Measurements from ENCODE around the gene ANAPC16. TPM values are rescaled to one million over a fixed set of nuclear protein-coding genes. Genes with fewer than 3 reads are reported as not detected.

Gene ANAPC16
- polyA plus RNA-seq, 2 of the 4 experiments (the other 2 are of a cell fraction), result 75.1 to 165 TPM

DNA sequence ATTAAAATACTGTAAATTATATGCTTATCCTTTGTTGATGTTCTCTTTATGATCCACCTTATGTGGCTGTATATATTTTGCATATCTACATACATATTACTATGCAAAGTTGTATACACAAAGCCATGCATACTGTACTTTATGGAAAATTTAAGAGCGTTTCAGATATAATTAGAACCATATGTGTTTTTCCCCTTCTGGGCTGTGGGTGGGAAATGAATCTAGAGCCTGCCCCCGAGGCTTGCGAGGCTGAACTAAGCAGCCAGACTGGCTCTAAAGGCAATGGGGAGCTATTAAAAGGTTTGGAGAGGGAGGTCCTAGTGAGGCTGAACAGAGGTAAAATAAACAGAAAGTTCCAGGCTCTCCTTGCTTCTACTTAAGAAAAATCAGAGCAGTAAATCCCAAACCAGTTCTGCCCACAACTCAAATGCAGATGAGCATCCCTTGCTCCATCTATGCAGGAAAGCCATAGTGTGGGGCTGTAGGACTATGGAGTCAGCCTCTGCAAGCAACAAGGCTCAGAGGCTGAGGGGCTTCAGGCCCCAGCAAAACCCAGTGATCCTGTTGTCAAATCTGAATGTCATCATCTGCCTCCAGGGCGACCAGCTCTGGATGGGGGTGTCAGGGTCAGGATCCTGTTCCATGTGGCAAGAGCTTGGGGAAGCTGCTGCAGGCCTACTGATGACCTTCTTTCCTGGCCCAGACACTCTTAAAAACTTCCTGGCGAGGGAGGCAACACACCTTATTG is 43.9 kb downstream of the ANAPC16 start:
- H3K27ac ChIP-seq, result peak overlapping the region; percentile 99 to 100
- WGBS (ENCODE audit: missing lambda C conversion rate), result 28% methylated on average over 5 of the region's 5 CpGs
- H3K4me1 ChIP-seq, result peaks cover 84% of the 10 kb centered on the region
- H3K9me3 ChIP-seq, result no peaks in the 10 kb centered on the region
- FAIRE-seq, result no peak
- DNase-seq (ENCODE audit: low read depth in 1 of 2, low spot score in 1 of 2), result peak in 1 of 2 experiments; percentile 84
- peak overlapping the region; percentile 95 for H3K4me2 ChIP-seq
- CTCF ChIA-PET, result interaction anchor here (0.6 to 2.8 kb wide), 12 partner anchors 12 to 864 kb away, joined by 3 to 29 read pairs (median 6); partner anchors contain the start of gene DDIT4
- POLR2A ChIA-PET, result interaction anchor here (0.5 to 4.8 kb wide), 10 partner anchors 13 to 61 kb away, joined by 3 to 155 read pairs (median 6); partner anchors contain the start of genes ANAPC16, ASCC1 and DDIT4
- no peak overlapping the region for H3K4me3 ChIP-seq
- ATAC-seq, result peak; percentile 2 to 35
- TF ChIP-seq, protein P1, sequence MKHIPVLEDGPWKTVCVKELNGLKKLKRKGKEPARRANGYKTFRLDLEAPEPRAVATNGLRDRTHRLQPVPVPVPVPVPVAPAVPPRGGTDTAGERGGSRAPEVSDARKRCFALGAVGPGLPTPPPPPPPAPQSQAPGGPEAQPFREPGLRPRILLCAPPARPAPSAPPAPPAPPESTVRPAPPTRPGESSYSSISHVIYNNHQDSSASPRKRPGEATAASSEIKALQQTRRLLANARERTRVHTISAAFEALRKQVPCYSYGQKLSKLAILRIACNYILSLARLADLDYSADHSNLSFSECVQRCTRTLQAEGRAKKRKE (CRISPR knock-in tag; IDR thresholded peaks at IDR 0.05; ENCODE audit: low read depth), result peak; percentile 13; the same call in 1 of the 2 replicates
- TF ChIP-seq, protein P2, sequence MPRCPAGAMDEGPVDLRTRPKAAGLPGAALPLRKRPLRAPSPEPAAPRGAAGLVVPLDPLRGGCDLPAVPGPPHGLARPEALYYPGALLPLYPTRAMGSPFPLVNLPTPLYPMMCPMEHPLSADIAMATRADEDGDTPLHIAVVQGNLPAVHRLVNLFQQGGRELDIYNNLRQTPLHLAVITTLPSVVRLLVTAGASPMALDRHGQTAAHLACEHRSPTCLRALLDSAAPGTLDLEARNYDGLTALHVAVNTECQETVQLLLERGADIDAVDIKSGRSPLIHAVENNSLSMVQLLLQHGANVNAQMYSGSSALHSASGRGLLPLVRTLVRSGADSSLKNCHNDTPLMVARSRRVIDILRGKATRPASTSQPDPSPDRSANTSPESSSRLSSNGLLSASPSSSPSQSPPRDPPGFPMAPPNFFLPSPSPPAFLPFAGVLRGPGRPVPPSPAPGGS (IDR thresholded peaks at IDR 0.05), result no peak
- TF ChIP-seq HEYL (CRISPR knock-in tag; IDR thresholded peaks at IDR 0.05), result peak; percentile 70
- peak in 1 of 2 experiments; percentile 29; a peak in 1 of 4 replicates for TF ChIP-seq CEBPB (IDR thresholded peaks at IDR 0.05)

DNA sequence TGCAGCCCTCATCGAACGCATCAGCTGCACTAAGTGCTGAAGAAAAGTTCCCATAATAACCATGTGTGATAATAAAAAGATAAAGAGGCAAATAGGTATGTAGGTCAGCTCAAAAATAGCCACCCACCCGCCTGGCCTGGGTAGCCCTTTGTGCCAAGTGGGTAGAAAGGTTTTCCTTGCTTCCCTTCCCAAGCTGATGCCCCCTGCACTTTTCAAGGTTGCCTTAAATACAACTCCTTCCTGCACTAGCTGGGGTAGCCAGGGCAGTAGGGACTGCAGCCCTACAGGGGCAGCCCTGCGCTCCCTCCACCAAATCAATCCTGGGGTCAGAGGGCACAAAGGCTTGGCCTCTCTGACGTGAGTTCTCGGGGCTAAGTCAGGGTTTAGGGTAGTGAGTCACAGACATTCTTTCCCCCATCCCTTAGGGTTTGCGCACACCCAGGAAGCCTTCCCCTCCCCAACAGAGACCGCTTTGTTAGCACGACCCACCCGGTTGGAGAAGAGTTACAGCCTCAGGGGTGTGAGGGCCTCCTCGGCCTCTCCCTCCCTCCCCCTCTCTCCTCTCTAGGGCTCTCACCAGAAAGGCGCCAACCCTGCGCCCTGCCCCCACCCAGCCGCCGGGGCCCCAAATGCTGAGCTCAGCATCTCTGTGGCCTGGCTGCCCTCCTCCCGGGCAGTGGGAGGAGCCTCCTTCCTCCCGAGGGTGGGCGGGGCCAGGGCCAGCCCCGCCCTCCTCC is 44.6 kb downstream of the ANAPC16 start:
- POLR2A ChIA-PET, result interaction anchor here (0.5 to 4.8 kb wide), 13 partner anchors 12 to 851 kb away, joined by 3 to 155 read pairs (median 5); partner anchors contain the start of genes ANAPC16, ASCC1 and DDIT4
- TF ChIP-seq POLR2AphosphoS2 (conservative IDR thresholded peaks at IDR 0.05; ENCODE audit: low read length) (no peak), NFE2L2 (conservative IDR thresholded peaks at IDR 0.05; ENCODE audit: low read length) (no peak), EP300 (IDR thresholded peaks at IDR 0.05) (peak; percentile 95 to 97; a peak in 4 of 5 replicates), EHF (CRISPR knock-in tag; IDR thresholded peaks at IDR 0.05) (no peak), RARB (CRISPR knock-in tag; IDR thresholded peaks at IDR 0.05) (peak; percentile 74), SMC3 (IDR thresholded peaks at IDR 0.05) (peak; percentile 54), FOXS1 (CRISPR knock-in tag; IDR thresholded peaks at IDR 0.05) (no peak), FOSL2 (IDR thresholded peaks at IDR 0.05) (peak; percentile 82), FOSL2 (CRISPR knock-in tag; IDR thresholded peaks at IDR 0.05) (peak; percentile 97), HEYL (CRISPR knock-in tag; IDR thresholded peaks at IDR 0.05) (no peak), HOXA7 (CRISPR knock-in tag; IDR thresholded peaks at IDR 0.05) (peak; percentile 70; the same call in 1 of the 2 replicates), JUN (IDR thresholded peaks at IDR 0.05) (peak; percentile 92 to 98; a peak in 4 of 5 replicates), ESRRA (IDR thresholded peaks at IDR 0.05; ENCODE audit: borderline replicate concordance, low read length) (no peak), KDM5A (IDR thresholded peaks at IDR 0.05) (no peak), EHMT2 (IDR thresholded peaks at IDR 0.05; ENCODE audit: low read depth) (no peak), ZNF302 (CRISPR knock-in tag; IDR thresholded peaks at IDR 0.05) (peak; percentile 82; the same call in 1 of the 2 replicates), NPAS2 (CRISPR knock-in tag; IDR thresholded peaks at IDR 0.05; ENCODE audit: borderline replicate concordance) (no peak), CHD2 (IDR thresholded peaks at IDR 0.05; ENCODE audit: low read length, partially characterized antibody) (peak; percentile 61), CHD4 (IDR thresholded peaks at IDR 0.05; ENCODE audit: borderline replicate concordance) (no peak), GATA3 (IDR thresholded peaks at IDR 0.05; ENCODE audit: borderline replicate concordance) (peak; percentile 98), MYC (IDR thresholded peaks at IDR 0.05; ENCODE audit: borderline replicate concordance, low read length) (no peak)
- TF ChIP-seq, protein P3, sequence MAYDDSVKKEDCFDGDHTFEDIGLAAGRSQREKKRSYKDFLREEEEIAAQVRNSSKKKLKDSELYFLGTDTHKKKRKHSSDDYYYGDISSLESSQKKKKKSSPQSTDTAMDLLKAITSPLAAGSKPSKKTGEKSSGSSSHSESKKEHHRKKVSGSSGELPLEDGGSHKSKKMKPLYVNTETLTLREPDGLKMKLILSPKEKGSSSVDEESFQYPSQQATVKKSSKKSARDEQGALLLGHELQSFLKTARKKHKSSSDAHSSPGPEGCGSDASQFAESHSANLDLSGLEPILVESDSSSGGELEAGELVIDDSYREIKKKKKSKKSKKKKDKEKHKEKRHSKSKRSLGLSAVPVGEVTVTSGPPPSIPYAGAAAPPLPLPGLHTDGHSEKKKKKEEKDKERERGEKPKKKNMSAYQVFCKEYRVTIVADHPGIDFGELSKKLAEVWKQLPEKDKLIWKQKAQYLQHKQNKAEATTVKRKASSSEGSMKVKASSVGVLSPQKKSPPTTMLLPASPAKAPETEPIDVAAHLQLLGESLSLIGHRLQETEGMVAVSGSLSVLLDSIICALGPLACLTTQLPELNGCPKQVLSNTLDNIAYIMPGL (CRISPR knock-in tag; IDR thresholded peaks at IDR 0.05; ENCODE audit: borderline replicate concordance), result no peak
- TF ChIP-seq, protein P4, sequence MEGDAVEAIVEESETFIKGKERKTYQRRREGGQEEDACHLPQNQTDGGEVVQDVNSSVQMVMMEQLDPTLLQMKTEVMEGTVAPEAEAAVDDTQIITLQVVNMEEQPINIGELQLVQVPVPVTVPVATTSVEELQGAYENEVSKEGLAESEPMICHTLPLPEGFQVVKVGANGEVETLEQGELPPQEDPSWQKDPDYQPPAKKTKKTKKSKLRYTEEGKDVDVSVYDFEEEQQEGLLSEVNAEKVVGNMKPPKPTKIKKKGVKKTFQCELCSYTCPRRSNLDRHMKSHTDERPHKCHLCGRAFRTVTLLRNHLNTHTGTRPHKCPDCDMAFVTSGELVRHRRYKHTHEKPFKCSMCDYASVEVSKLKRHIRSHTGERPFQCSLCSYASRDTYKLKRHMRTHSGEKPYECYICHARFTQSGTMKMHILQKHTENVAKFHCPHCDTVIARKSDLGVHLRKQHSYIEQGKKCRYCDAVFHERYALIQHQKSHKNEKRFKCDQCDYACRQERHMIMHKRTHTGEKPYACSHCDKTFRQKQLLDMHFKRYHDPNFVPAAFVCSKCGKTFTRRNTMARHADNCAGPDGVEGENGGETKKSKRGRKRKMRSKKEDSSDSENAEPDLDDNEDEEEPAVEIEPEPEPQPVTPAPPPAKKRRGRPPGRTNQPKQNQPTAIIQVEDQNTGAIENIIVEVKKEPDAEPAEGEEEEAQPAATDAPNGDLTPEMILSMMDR (IDR thresholded peaks at IDR 0.05), result no peak
- TF ChIP-seq, protein P2 (IDR thresholded peaks at IDR 0.05), result peak; percentile 58
- TF ChIP-seq, protein P5, sequence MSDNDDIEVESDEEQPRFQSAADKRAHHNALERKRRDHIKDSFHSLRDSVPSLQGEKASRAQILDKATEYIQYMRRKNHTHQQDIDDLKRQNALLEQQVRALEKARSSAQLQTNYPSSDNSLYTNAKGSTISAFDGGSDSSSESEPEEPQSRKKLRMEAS (IDR thresholded peaks at IDR 0.05), result peak; percentile 86

More for the DNA sequence above, 44.6 kb downstream of the ANAPC16 start:
- FAIRE-seq (peak; percentile 81), DNase-seq (ENCODE audit: low read depth in 1 of 2, low spot score in 1 of 2) (peak; percentile 91 to 99), ATAC-seq (peak; percentile 90 to 91)
- 0% methylated on average over 12 of the region's 19 CpGs for WGBS (ENCODE audit: missing lambda C conversion rate)
- Histone ChIP-seq H3K4me3 (peak overlapping the region; percentile 41; the same call in 2 of the 3 replicates), H3K27ac (peak overlapping the region; percentile 99 to 100), H3K9me3 (no peaks in the 10 kb centered on the region), H3K4me1 (peaks cover 83% of the 10 kb centered on the region), H3K4me2 (peak overlapping the region; percentile 95)
- CTCF ChIA-PET, result interaction anchor here (0.6 to 2.8 kb wide), 15 partner anchors 10 to 864 kb away, joined by 3 to 29 read pairs (median 5); partner anchors contain the start of gene DDIT4

Data from A549 (cell line).